Stimulated activated CD4-positive, alpha-beta T cell treated with anti-CD3 and anti-CD28 coated beads, Interleukin-12 subunit alpha, Interleukin-12 subunit beta, amount 100 ng/mL, for 48 hours (primary cell): ENCODE results near the gene CDH23.

Source experiments
- DNase-seq, 3 donors: peaks; one replicate each; pipeline ENCODE4 v3.0.0-alpha.2; 2020; ENCODE audit warnings: low read depth in 2 of 3, low spot score in 1 of 3

The CDH23 gene

GRCh38 chr10:71480662-71481061 lies 83.9 kb downstream of the CDH23 start:
- DNase-seq, result no peak

DNA sequence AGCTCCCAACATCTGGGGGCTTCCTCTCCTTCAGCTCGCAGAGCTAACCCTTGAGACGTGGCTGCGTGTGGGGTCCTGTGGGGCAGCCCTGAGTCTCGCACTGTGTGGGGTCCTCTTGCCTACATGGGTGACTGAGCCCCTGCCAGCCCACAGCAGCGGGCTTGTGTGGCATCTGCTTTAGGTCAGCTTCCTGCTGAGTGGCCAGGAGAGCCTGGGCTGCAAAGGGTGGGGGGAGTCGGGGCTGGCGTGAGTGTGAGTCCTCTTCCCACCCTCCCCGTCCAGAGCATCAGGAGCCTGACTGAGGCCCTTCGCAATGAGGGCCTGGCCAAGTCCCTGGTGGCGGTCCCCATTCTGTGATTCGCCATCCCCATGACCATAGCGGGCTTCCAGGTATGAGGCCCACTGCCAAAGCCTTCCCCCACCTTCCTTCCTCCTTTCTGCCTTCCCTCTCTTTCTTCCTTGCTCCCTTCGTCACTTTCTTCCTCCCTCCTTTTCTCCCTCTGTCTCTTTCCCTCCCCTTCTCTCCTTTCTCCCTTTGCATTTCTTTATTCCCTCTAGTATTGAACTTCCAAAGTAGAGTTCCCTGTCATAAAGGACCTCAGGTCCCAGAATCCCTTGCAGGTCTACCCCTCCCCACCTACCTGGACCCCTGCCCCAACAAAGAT lies 85.2 kb downstream of the CDH23 start:
- no peak for DNase-seq

- DNase-seq, result no peak
Observed at GRCh38 chr10:71482620-71483019, 85.9 kb downstream of the CDH23 start.

DNA sequence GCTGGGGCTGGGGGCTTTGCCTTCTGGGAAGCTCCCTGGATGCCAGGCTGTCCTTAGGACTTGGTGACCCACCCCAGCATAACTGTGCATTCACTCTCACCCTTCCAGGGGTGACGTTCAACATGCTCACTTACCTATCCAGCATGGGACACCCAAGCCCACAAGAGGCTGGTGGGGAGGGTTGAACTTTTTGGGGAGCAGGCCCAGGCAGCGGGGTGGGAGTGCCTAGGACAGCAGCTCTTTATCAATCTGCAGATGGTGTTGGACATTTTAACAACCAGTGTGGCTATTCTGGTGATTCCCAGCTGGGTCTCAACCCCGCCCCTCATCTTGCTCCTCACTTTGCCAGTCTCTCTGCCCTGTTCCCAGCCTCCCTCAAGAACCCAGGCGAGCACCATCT lies 86.4 kb downstream of the CDH23 start:
- no peak for DNase-seq

GRCh38 chr10:71483885-71484751 lies 87.4 kb downstream of the CDH23 start:
- no peak for DNase-seq

DNA sequence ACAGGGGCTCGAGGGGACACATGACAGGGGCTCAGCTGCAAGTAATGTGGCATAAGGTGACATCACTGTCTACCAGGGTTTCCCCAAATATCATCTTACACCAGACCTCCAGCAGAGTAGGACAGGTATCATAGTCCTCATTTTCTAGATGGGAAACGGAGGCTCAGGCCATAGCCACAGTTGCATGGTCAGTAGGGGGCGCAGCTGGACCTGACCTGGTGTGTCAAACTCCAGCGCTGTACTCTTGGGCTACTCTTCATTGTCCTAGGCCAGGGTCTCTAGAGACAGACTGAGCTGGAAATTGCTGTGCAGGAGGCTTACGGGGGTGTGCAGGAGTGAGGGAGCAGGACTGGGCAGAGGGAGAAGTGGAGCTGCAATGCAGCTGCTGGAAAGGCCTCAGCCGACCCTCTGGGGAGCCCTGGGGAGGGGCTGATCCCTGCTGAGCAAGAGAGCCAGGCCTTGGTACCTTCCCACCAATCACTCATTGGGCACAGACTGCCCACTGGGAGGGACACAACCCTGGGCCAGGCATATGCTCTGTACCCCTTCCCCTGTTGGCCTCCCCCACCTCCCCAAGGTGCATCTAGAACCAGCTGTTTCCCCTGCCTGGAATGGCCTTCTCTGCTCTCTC lies 89.9 kb downstream of the CDH23 start:
- DNase-seq, result peak; percentile 15 to 37 (median 37)

DNA sequence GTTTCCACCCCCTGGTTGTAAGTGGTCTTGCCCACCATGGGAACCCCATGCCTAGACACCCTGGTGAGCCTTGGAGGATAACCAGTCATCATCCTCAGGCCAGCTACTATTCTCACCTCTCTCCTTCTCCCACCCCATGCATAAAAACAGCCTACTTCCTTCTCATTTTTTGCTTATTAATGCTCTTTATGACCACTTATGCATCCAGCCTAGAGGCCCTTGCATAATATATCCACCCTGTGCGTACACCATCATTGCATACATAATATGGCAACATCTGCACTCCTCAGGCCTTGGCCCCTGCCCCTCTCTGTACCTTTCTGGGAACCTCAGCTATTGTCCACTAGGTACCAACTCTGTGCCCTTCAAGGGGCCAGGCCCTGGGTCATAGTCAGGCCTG lies 91.0 kb downstream of the CDH23 start:
- no peak for DNase-seq

DNA sequence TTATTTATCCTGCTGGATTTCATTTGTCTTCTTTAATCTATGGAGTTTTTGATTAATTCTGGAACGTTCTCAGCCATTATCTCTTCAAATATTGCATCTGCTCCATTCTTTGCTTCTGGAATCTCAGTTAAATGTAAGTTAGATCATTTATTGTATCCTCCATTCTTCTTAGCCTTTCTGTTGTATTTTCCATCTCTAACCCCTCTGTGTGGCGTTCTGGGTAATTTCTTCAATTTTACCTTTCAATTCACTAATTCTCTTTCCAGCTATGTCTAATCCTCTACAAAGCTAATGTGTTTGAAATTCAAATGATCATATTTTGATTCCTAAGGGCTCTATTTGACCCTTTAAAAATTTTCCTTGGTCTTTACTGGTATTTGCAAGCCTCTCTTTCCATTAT lies 92.4 kb downstream of the CDH23 start:
- DNase-seq, result no peak

DNA sequence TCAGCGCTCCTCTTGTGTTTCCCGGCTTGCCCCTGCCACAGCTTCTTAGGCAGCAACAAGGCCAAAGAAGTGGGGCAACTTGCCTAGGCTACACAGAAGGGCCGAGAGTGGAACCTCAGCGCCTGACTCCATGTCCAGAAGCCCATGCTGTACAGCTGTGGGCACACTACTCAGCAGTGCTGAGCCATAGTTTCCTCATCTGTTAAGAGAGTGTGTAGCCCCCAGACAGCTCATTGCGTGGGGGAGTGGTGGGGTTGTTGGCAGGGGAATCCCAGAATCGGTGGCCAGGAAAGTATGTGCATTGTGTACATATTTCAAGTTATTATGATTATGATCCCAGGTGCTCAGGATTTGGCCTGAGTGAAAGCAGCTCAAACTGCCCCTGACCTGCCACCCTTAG lies 96.2 kb downstream of the CDH23 start:
- no peak for DNase-seq

DNA sequence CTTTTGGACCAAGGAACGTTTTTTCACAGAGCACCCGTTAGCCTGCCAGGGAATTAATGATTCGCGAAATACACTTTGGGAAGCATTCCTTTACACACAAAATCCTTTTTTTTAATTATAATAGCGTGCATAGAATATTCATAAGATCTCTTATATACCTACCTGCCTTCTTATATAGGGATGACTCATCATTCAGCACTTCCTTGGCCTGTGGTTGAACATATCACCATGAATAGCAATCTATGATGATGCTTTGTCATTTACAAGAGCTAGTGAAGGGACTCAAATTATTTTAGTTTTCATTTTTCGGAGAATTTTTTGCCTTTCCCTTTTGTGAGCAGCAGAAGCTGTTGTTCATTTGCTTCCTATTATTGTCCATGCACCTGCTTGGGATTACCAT lies 97.0 kb downstream of the CDH23 start:
- DNase-seq, result no peak

- DNase-seq, result no peak
Observed at GRCh38 chr10:71494476-71494875, 97.8 kb downstream of the CDH23 start.

DNA sequence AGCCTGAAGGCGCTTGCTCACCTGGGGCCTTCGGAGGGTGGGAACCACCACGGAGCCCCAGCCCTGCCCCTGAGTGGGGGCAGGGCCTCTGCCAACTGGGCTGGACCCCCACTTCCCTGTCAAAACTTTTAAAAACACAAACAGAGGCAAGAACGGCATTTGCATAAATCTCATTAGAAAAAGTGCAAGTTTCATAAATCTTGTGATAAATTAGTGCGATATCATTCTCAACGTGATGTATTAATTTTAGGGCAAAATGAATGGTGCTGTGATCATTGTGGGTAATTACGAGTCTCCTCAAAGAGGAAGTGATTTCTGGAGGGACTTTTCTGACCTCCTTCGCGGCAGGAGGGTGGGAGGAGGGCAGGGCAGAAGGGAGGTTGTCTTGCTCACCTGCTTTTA lies 98.3 kb downstream of the CDH23 start:
- DNase-seq, result no peak

GRCh38 chr10:71496927-71497762 lies 100.4 kb downstream of the CDH23 start:
- DNase-seq, result no peak

GRCh38 chr10:71497763-71498326 lies 101.1 kb downstream of the CDH23 start:
- no peak for DNase-seq

DNA sequence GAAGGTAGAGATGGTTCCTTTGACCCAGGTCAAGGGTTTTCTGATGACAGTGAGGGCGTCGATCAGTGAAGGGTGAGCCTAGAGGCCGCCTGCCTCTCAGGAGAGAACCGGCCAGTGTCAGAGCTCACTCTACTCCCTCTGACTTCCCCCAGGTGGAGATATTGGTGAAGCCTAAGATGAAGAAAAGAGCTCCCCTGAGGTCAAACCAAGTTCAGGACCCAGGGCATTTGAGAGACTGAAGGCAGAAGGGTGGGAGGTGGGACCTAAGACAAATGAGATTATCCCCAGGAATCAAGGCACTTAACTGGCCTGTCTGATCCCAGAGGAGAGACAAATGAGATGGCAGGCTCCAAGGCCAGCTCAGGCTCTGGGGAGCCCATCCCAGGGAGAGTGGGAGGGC lies 104.7 kb downstream of the CDH23 start:
- no peak for DNase-seq

GRCh38 chr10:71502190-71502589 lies 105.5 kb downstream of the CDH23 start:
- no peak for DNase-seq

DNA sequence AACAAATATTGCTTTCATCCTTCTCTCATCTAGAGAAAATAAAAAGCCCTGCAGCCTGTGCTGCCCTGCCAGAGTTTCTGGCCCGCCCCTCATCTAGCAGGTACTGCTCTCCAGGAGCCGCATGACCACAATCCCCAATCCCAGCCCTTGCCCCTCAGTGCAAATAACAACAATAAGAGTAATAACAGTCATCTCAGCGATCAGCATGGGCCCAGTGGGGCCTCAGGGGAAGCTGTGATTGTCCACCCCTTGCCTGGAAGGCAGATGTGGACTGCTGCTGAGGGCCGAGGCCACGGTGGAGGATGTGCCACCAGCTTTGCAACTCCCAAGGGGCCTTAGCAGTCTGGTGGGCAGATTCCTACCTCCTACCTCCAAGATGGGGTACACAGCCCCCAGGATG lies 106.1 kb downstream of the CDH23 start:
- DNase-seq, result no peak

- DNase-seq, result no peak
Observed at GRCh38 chr10:71504168-71504567, 107.4 kb downstream of the CDH23 start.

GRCh38 chr10:71504570-71504969 lies 107.8 kb downstream of the CDH23 start:
- DNase-seq, result no peak

GRCh38 chr10:71505862-71506261 lies 109.1 kb downstream of the CDH23 start:
- DNase-seq, result no peak

GRCh38 chr10:71509444-71509843 lies 112.7 kb downstream of the CDH23 start:
- DNase-seq, result no peak
